ENCODE data around the gene IL36B. TPM values are rescaled to one million over a fixed set of nuclear protein-coding genes. Genes with fewer than 3 reads are reported as not detected.
A peak's percentile ranks its signal among the peaks of the same experiment; 100 is the strongest.

IL36B gene
- total RNA-seq, 6 experiments from 2014 or later: not detected

GRCh38 chr2:113077921-113078320 is 25.3 kb upstream of the IL36B start:
- 80% methylated on average over 1 of the region's 1 CpG for WGBS (ENCODE audit: insufficient coverage, low coverage, low lambda C conversion rate, missing lambda C conversion rate)
- intact Hi-C loops (cut with DNase I): no loop called here
- ATAC-seq (peak in 1 of 4 donors; percentile 54), DNase-seq (peak in 1 of 3 donors; percentile 47)
- H3K27ac ChIP-seq: peak overlapping the region; percentile 29 to 60 (median 37)
- no peak for TF ChIP-seq POLR2A (IDR thresholded peaks at IDR 0.05)
- no peak for TF ChIP-seq CTCF (IDR thresholded peaks at IDR 0.05)
- H3K27me3 ChIP-seq: no peaks in the 10 kb centered on the region
- no peaks in the 10 kb centered on the region for H3K9me3 ChIP-seq
- H3K4me3 ChIP-seq: no peak overlapping the region
- no peaks in the 10 kb centered on the region for H3K36me3 ChIP-seq
- H3K4me1 ChIP-seq: peaks cover 0 to 6% (median 0%) of the 10 kb centered on the region in 4 donors

- Histone ChIP-seq H3K4me3 (no peak overlapping the region), H3K9me3 (no peaks in the 10 kb centered on the region), H3K27ac (no peak overlapping the region), H3K36me3 (no peaks in the 10 kb centered on the region), H3K4me1 (peaks cover 0 to 6% (median 0%) of the 10 kb centered on the region in 4 donors), H3K27me3 (no peaks in the 10 kb centered on the region)
- intact Hi-C loops (cut with DNase I): no loop called here
- TF ChIP-seq CTCF (IDR thresholded peaks at IDR 0.05) (no peak), POLR2A (IDR thresholded peaks at IDR 0.05) (no peak)
- ATAC-seq (no peak), DNase-seq (no peak)
- WGBS (ENCODE audit: insufficient coverage, low coverage, low lambda C conversion rate, missing lambda C conversion rate): no CpG with 5 or more reads among the region's 3 CpGs
These were observed 24.4 kb upstream of the IL36B start for GRCh38 chr2:113076954-113077669.

GRCh38 chr2:113075600-113075999 is 22.9 kb upstream of the IL36B start:
- H3K36me3 ChIP-seq: no peaks in the 10 kb centered on the region
- no peak for ATAC-seq
- H3K27ac ChIP-seq: no peak overlapping the region
- TF ChIP-seq CTCF (IDR thresholded peaks at IDR 0.05) (no peak), POLR2A (IDR thresholded peaks at IDR 0.05) (no peak)
- 92% methylated on average over 2 of the region's 3 CpGs for WGBS (ENCODE audit: insufficient coverage, low coverage, low lambda C conversion rate, missing lambda C conversion rate)
- intact Hi-C loops (cut with DNase I): no loop called here
- peaks cover 0 to 6% (median 0%) of the 10 kb centered on the region in 4 donors for H3K4me1 ChIP-seq
- no peak overlapping the region for H3K4me3 ChIP-seq
- no peaks in the 10 kb centered on the region for H3K9me3 ChIP-seq
- DNase-seq: no peak
- no peaks in the 10 kb centered on the region for H3K27me3 ChIP-seq

- no peaks in the 10 kb centered on the region for H3K9me3 ChIP-seq
- peaks cover 0 to 6% (median 0%) of the 10 kb centered on the region in 4 donors for H3K4me1 ChIP-seq
- DNase-seq: no peak
- H3K4me3 ChIP-seq: no peak overlapping the region
- no peak for TF ChIP-seq CTCF (IDR thresholded peaks at IDR 0.05)
- no peak for TF ChIP-seq POLR2A (IDR thresholded peaks at IDR 0.05)
- no peaks in the 10 kb centered on the region for H3K27me3 ChIP-seq
- intact Hi-C loops (cut with DNase I): no loop called here
- no peak overlapping the region for H3K27ac ChIP-seq
- H3K36me3 ChIP-seq: no peaks in the 10 kb centered on the region
- no peak for ATAC-seq
- 65% methylated on average over 2 of the region's 5 CpGs for WGBS (ENCODE audit: insufficient coverage, low coverage, low lambda C conversion rate, missing lambda C conversion rate)
These were observed 22.4 kb upstream of the IL36B start for GRCh38 chr2:113075030-113075429.
